ENCODE results near the gene STX11.

- no peak for TF ChIP-seq POLR2AphosphoS5 (IDR thresholded peaks at IDR 0.05; ENCODE audit: low read depth)
- no peak for TF ChIP-seq CTCF (IDR thresholded peaks at IDR 0.05; ENCODE audit: insufficient read depth, low read length)
These were observed 29.5 kb downstream of the STX11 start for GRCh38 chr6:144179828-144180227.

Data from HL-60 (cell line).